GM18868 (cell line): Measurements from ENCODE around the gene FBXL14.
"Not testable (repeated sequence)": the region's sequence is repeated elsewhere in the genome, so short reads cannot be mapped to it uniquely, and the experiment has no call there.

Experiments
- ATAC-seq: cut with Tn5 transposase; IDR thresholded peaks from one replicate; pipeline ENCODE4 v1.9.1; 2021; ENCODE audit warnings: mild to moderate bottlenecking, moderate library complexity; ENCODE audit not compliant: unreplicated experiment

The FBXL14 gene

DNA sequence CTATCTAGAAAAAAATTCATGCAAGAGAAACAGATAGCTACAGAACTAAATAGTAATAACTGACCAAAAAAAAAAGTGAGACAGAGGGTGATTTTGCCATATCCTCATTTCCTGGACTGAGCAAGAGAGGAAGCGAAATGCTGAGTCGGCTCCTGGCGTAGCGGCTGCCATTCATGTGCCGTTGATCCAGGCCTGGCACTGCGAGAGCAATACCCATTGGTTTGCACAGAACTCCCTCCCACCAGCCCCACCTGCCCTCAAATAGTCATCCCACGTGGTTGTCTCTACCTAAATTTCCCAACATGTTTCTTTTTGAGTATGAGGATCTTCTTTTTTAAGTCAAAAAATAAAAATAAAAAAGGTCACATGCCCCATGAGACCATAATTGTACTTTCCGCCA lies 25.2 kb upstream of the FBXL14 start:
- no peak for ATAC-seq

DNA sequence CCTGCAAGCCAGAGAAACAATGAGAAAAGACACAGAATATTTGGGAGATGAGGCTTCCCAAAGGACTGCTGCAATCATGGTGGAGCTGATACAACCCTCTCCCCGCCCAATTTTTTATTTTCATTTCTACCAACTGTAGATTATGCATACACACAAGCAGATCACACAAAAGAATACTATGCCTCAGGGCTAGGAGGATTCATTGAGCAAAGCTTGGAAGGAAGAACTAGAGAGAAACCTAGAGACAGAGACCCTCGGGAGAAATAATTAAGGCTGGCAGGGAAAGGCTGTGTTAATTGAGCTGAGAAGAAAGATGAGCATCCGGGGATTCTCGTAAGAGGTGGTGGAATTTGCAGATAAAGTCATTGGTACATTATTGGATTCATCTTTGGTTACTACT lies 24.8 kb upstream of the FBXL14 start:
- no peak for ATAC-seq

DNA sequence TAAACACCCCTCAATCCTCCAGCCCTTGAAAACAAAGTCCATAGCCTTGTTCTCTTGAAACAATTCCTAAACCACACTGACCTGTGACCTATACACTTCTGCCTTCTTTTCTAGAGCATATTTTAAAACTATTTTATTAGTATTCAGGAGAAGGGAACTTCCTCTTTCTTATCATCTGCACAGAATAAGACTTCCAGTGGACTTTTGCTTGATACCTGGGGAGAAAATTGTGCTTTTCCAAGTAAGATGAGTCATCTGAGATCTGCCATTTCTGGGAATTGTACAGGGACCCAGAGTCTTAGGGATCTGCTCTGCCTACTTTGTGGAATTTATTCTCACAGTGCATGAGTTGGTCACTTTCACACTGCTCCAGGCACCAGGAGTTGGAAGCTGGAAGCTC lies 24.1 kb upstream of the FBXL14 start:
- ATAC-seq = no peak

DNA sequence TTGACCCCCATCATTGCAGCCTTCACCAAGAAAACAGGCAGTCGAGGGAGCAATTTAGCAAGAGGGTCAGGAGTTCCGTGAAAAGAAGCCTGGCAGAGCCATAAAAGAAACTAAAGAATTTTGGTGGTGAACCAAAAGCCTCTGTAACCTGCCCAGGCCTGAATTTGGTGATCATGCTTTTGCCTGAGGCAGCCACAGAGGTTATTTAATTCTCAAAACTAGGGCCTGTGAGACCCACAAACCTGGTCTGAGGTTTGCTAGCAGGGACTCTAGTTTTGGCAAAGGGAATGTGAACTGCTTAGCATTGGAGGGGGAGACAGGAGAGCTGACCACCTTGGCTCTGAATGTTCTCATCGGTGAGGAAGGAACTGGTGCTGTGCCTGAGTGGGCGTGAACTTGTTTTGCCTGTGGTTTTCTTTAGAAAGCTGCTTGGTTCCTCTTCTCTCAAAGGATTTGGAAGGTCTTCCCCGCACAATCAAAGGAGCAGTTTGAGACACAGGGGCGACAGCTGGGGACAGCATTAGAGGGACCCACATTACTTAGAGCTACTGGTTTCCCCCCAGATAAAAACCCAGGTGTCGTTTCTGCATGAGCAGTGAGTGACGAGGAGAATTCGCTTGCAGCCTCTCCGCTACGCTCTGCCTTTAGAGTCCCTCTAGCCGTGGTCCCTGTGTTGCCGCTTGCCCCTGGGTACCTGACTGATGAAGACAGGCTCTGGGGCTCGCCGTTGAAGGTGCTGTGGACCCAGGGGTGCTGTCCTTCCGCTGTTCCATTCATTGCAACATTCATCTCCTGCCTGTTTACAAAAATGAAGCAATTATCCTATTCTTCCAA lies 22.1 kb upstream of the FBXL14 start:
- ATAC-seq = no peak

DNA sequence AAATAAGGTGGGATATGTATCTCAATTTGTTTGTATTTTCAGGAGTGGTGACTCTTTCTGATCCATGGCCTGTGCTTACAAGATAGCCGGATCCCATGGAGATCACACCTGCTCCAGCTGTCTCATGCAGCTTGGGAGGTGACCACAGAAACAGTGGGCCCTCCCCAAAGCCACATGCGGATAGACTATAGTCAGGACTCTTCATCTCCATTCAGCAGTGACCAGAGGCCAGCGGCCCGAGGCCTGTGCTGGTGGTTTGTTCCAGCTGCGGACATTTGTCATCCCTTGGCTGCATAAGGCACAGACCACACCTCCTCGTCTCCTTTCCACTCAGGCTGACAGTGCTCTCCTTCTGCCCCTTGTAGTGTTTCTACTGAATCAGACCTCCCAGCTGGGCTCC lies 20.0 kb upstream of the FBXL14 start:
- no peak for ATAC-seq

DNA sequence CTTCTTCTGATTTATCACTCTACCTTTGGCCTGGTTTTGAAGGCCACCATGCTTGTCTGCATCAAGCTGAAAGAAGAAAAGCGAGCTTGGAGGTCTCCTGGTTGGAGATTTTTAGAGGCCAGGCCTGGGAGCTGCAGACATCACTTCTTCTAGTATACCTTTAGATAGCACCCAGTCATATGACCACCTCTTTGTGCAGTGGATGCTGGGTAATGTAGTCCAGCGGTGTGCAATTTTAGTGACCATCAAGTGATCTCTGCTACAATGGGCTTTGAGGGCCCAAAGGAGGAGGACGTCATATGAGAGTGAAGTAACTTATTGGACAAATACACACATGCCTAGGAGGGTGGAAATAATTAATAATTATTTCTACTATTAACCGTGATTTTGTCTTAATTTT lies 19.5 kb upstream of the FBXL14 start:
- ATAC-seq = no peak

DNA sequence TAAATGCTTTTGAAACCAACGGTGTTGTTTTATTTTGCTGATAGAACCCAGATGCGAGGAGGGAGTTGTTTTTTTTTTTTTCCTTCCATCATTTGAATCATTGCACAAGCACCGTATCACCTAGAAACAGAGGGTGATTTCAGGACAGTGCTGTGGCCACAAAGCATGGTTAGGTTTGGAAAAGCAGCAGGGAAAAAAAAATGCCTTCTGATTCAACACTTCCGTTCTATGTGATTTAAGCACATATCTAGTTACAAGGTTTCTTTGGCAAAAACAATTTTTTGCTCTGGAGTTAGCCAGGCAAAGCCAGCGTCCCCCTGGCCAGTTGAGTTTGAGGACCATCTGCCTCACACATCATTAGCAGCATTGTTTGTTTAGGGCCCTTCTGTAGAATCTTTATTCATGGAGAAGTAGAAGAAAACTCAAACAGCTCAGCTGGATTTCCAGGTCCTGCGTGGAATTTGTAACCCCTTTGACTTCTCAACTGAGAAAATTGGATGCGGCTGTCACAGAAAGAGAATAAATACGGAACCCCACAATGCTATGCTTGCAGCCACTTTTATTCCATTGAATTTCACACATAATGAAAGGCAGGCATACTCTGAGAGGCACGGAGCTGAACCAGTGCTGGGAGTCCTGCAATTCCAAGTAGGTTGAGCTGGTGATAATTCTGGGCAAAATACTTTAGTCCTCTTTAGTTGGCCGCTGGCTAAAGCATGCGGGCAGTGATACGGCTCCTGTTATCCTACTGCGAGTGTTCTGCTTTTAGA lies 17.6 kb upstream of the FBXL14 start:
- no peak for ATAC-seq

DNA sequence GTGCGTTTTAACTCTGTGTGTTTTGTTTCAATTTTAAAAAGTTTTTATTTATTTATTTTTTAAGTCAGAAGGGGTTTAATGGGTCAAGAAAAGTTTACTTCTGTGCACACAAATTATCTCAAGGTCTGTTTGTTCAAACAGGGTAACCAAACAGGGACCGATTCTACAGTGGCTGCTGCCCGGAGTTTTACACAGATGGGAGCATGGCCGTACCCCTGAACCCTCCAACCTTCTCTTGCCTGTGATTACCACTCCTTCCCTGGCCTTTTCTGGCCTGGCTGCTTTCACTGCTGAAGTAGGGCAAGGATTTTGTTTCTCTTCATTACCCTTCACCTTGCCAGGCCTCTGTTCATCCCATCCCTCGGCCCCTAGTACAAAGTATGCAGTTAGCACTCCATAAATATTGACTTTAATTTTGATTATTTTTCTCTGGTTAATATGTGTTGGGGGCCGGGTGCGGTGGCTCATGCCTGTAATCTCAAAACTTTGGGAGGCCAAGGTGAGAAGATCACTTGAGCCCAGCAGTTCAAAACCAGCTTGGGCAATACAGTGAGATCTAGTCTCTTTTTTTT lies 15.8 kb upstream of the FBXL14 start:
- no peak for ATAC-seq

DNA sequence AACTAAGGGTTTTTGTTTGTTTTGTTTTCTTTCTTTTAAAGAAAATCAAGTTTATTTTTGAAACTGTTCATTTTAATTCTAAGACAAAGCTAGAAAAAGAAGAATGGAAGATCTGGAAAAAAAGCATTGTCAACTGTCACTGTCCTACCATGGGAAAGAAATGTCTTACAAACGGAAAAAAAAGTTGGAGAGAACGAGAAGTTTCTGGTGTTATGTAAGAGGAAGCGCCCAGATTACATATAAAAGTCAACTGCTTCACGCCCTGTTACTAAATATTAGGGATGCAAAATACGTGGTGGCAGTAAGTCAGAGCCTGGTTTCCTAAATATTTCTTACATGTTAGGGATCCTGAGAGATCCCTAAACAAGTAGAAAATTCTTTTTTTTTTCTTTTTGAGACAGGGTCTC lies 14.3 kb upstream of the FBXL14 start:
- no peak for ATAC-seq

DNA sequence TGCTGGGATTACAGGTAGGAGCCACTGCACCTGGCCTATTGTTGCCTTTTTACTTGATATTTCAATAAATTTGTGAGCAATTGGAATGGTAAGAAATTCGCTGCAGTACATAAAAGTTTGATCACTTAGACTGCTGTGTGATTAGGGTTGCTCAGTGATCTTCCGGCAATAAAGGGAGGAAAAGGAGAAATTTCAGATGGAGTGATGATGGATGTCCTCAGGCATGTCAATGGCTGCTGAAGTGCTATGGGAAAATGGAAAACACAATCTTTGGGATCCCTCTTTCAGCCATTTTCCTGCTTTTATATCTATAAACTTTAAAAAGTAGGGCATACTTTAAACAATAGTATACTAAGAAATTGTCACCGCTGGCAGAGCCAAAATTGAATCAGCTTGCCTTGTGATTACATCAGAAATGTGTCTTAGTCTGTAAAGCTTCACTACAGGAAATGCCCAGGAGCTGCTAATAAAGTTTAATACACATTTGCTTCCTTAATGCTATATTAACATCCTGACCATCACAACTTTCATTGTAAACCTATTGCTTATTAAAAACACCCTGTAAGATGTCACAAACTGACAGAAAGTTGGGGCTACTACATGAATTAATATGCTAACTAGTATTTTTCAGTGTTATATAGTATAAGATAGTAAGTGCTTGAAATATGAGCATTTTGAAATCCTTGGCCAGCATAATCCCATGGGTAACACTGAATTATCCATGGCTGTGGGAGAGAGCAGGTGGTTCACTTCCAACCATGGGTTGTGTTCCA lies 13.7 kb upstream of the FBXL14 start:
- ATAC-seq = no peak

DNA sequence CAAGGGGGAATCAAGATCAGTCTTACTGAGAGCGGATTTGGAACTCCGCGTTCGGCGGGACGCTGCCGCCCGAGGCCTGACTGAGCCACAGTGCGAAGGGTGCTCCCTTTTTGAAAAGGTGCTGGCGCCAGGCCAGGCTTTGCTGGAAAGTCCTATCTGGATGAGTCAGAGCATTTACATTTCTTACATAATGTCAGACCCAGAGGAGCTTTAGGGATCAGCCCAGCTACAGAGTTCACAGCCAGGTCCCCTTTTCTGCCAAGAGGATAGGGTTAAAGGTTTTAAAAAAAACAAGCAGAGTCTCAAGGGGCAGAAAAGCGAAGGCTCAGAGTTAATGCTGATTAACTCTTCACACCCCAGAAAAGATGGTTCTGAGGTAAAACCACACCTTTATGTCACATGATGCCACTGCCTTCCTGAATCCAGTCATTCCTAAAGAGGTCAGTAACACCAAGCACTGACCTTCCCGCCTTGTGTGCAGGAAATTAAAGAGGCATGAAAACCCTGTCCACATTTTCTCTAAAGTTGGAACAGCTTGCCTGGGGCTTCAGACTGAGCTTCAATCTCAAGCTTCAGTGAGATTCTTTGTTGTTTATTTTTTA lies 11.7 kb upstream of the FBXL14 start:
- ATAC-seq = peak; percentile 64

DNA sequence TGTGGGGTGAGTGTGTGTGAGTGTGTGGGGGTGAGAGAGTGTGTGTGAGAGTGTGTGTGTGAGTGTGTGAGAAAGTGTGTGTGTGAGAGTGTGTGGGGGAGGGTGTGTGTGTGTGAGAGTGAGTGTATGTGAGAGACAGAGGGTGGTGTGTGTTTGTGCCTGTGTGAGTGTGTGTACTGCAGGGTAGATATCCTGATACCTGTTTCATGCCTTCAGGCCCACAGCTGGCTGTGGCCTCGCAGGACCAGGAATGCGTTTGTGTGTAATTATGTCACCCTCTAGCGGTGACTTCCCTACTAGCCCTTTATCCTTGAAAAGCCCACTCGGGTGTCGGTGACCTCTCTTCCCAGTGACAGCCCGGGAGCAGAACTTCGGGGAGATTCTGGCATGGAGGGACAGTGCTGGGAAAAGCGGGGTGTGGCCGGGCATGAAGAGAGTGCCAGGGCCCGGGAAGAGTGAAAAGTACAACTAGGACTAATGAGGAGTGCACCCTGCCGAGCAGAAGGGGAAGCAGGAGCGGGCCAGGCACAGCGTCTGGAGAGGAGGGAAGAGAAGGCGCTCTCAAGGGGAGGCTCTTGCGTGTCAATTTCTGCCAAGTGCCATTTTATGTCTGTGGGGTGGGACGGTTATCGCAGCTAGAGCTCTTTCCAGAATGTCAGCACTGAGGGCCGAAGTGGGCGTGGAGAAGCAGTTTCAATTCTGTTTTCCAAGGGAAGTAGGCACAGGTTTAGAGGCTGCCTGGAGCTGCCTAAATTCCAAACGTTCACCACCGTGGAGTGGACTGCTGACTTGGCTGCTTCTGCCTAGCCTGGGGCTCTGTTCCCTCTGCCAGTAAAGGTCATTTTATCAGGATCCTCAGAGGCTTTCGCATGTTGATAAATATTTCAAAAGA lies 11.0 kb upstream of the FBXL14 start:
- no peak for ATAC-seq

DNA sequence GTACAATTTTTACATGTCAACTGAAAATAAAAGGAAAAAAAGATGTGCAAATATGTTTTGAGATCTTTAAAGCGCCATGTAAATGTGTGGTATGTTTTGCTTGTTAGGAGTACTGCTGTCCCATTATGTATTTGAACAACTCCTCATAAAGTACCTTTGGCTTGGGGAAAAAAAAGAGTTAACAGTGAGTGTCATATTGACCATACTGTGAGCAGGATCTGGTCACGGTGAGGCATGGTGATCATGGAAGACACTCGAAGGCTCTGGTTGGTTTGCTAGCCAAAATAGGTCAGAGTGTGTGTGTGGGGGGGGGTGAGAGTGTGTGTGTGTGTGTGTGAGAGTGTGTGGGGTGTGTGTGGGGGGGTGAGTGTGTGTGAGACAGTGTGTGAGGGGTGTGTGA lies 10.1 kb upstream of the FBXL14 start:
- no peak for ATAC-seq

DNA sequence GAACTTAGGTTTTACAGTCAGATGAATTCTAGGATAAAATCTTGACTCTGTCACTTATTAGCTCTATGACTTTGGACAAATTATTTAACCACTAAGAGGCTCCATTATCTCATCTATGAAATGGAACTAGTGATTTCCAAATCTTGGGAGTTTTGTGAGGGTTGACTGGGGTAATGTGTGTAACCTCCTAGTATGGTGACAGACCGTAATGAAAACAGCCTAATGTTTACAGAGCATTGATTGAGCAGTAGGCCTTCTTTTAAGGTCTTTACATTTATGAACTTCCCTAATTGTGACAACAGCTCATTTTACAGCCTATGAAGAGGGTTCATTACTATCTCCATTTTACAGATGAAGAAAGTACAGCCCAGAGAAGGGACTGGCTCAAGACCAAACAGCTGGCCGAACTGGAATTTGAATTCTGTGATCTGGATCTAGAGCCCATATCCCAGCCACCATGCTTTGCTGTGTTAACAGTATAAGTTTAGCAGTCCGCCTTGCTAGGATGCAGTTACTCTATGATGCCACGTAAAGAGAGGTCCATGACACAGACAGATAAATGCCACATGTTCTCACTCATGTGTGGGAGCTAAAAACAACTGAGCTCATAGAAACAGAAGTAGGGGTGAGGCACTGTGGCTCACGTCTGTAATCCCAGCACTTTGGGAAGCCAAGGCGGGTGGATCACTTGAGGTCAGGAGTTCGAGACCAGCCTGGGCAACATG lies 9.1 kb upstream of the FBXL14 start:
- no peak for ATAC-seq

DNA sequence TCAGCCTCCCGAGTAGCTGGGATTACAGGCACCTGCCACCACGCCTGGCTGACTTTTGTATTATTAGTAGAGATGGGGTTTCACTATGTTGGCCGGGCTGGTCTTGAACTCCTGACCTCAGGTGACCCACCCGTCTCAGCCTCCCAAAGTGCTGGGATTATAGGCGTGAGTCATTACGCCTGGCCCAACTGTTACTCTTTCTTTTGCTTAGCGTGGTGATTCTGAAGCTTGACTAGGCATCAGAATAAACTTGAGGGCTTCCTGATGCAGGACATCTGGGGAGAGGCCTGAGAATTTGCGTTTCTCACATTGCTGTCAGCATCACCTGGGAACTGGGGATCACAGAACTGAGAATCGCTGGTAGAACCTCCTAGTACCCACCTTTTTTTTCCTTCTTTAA lies 8.3 kb upstream of the FBXL14 start:
- ATAC-seq = not testable (repeated sequence)

DNA sequence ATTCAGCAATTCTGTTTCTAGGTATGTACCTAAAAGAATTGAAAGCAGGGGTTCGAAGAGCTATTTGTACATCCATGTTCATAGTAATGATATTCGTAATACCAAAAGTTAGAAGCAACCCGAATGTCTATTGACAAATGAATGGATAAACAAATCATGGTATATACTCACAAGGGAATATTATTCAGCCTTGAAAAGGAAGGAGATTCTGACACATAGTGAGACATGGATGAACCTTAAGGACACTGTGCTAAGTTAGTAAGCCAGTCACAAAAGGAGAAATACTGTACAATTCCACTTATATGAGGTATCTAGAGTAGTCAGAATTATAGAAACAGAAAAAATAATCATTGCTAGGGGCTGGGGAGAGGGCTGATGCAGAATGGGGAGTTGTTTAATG lies 4.4 kb upstream of the FBXL14 start:
- no peak for ATAC-seq

DNA sequence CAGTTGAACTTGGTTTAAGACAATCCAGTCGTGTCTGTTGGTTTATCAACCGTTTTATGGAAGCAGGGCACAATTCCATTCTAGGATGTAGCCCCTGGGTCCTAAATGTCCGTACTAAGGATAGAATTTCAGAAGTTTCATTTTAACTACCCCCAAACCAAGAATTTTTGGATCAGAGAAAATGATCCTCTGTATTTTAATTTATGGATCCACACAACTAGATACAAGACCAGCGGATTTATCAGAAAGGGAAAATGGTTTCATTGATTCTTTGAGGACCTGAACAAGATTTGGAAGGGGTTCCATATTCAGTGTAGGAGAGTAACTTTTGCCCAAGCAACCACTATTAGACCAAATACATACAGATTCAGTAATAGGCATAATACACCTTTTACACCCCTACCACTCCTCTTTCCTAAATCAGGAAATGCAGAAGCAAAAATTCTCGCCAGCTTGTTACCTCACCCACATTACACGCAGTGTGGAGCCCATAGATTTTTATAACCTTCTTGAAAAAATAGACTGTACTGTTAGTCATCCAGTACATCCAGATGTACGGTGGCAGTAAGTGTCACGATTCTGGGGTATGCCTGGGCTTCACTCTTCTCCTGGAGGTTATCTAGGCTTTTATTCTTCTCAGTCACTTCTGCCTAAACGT lies 1.4 kb upstream of the FBXL14 start:
- no peak for ATAC-seq

DNA sequence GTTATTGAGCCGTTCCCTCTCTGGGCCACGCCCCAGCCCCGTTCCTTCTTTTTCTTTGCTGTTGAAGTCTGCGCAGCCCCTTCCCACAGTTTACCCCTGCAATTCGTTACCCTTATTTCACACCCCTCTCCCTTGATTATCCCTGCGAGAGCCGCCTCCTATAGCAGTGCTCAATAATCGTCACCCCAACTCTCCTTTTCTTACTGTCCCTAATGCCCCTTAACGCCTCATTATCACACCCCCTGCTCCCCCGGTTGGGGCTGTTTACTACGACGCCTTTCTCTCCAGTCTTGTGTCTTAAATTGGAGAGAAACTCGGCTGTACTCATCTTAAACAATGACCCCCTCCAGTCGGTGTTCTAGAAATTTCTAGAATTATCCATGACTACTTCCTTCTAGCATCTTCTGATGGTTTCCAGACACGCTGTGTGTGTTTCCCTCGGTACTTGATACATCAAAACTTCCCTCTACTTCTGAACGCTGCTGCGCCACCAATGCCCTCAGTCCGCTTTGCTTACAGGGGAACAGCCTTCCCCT lies 713 bp upstream of the FBXL14 start:
- ATAC-seq = no peak

DNA sequence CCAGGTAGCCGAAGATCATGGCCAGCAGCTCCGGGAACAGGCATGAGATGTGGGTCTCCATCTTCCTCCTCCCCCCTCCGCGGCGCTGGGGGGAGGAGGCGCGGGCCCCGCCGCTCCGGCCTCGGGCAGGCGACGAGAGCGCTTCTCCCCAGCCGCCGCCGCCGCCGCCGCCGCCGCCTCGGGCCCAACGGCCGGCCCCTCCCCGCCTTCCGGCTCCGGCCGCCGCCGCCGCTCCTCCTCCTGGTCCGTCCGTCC lies 448 bp downstream of the FBXL14 start:
- ATAC-seq = peak; percentile 49
